Body of pancreas (tissue), 4 donors: ENCODE data around the gene CCDC6.

Source experiments
- CTCF ChIP-seq, 7 experiments: fragments of 450-650 bp in 4 of 7; fragments of 200-600 bp in 3 of 7; sonication (generic) in 3 of 7; IDR thresholded peaks; one replicate each; pipeline ENCODE4 v1.5.1; 2016 to 2019; ENCODE audit warnings: antibody characterized with exemption in 7 of 7
- POLR2A ChIP-seq, 3 donors: fragments of 450-650 bp; IDR thresholded peaks; one replicate each; pipeline ENCODE4 v1.6.1; 2016; ENCODE audit warnings: antibody characterized with exemption in 3 of 3, mild to moderate bottlenecking in 2 of 3

- TF ChIP-seq POLR2A (IDR thresholded peaks at IDR 0.05), result no peak
- no peak for TF ChIP-seq CTCF (IDR thresholded peaks at IDR 0.05)
Measured at GRCh38 chr10:59888781-59889435, 17.4 kb downstream of the CCDC6 start.
